WTC11 (cell line): Measurements from ENCODE around the gene IYD. TPM values are rescaled to one million over a fixed set of nuclear protein-coding genes. Genes with fewer than 3 reads are reported as not detected.

Experiments
- ATAC-seq: fragments of 200-7000 bp; cut with Tn5 transposase; 2 replicates; pipeline ENCODE4 v1.10.0; 2021; ENCODE audit warnings: mild to moderate bottlenecking, moderate library complexity
- CTCF ChIA-PET: fragments of 300-600 bp; sonication (Branson Sonifier 250); formaldehyde crosslinking; loops from one replicate; lab custom pipeline; 2021; ENCODE audit warnings: antibody characterized with exemption; lab: Charles Lee
- POLR2A ChIA-PET: fragments of 350-600 bp; sonication (Branson Sonifier 250); formaldehyde crosslinking; loops from one replicate; lab custom pipeline; 2021; ENCODE audit warnings: antibody characterized with exemption; lab: Charles Lee
- DNase-seq: peaks from one replicate; pipeline ENCODE4 v3.0.0; 2021; ENCODE audit warnings: low spot score
- H3K27ac Mint-ChIP-seq: 2 replicates; pipeline ENCODE4 v1.8.0; 2021; ENCODE audit warnings: mixed read lengths
- H3K27me3 Mint-ChIP-seq: 2 replicates; pipeline ENCODE4 v1.8.0; 2021; ENCODE audit warnings: low read depth, mild to moderate bottlenecking, moderate library complexity, mixed read lengths
- H3K36me3 Mint-ChIP-seq: 2 replicates; pipeline ENCODE4 v1.8.0; 2021; ENCODE audit warnings: mixed read lengths
- H3K4me1 Mint-ChIP-seq: 2 replicates; pipeline ENCODE4 v1.8.0; 2022; ENCODE audit warnings: mixed read lengths
- H3K4me3 Mint-ChIP-seq: 2 replicates; pipeline ENCODE4 v1.8.0; 2021; ENCODE audit warnings: mild to moderate bottlenecking, moderate library complexity, mixed read lengths
- H3K9me3 Mint-ChIP-seq: 2 replicates; pipeline ENCODE4 v1.8.0; 2021; ENCODE audit warnings: mixed read lengths
- CREB1 ChIP-seq: sonication (generic); formaldehyde crosslinking; IDR thresholded peaks from 2 replicates; pipeline ENCODE4 v1.8.0; 2023; ENCODE audit warnings: mild to moderate bottlenecking, missing genetic modification reagents
- ETV6 ChIP-seq: sonication (generic); formaldehyde crosslinking; IDR thresholded peaks from 2 replicates; pipeline ENCODE4 v1.8.1; 2022; ENCODE audit warnings: mild to moderate bottlenecking, missing genetic modification reagents
- GABPB1 ChIP-seq: sonication (generic); formaldehyde crosslinking; IDR thresholded peaks from 2 replicates; pipeline ENCODE4 v1.8.1; 2023; ENCODE audit warnings: mild to moderate bottlenecking, missing genetic modification reagents
- JAZF1 ChIP-seq: fragments of 250-450 bp; sonication (Bioruptor Pico); IDR thresholded peaks from 2 replicates; pipeline ENCODE4 v1.9.0; 2021; ENCODE audit warnings: moderate library complexity, mild to moderate bottlenecking, inconsistent platforms
- NR1H2 ChIP-seq: sonication (generic); formaldehyde crosslinking; IDR thresholded peaks from 2 replicates; pipeline ENCODE4 v1.9.0; 2021; ENCODE audit warnings: mild to moderate bottlenecking, moderate library complexity, missing genetic modification reagents
- RORB ChIP-seq: fragments of 250-450 bp; sonication (Bioruptor Pico); IDR thresholded peaks from 2 replicates; pipeline ENCODE4 v1.9.0; 2021; ENCODE audit warnings: mild to moderate bottlenecking
- SMAD3 ChIP-seq: sonication (generic); formaldehyde crosslinking; IDR thresholded peaks from 2 replicates; pipeline ENCODE4 v1.8.0; 2022; ENCODE audit warnings: missing genetic modification reagents, mild to moderate bottlenecking, borderline replicate concordance
- ZNF138 ChIP-seq: sonication (generic); formaldehyde crosslinking; conservative IDR thresholded peaks from 2 replicates; pipeline ENCODE4 v1.8.1; 2022; ENCODE audit warnings: mild to moderate bottlenecking, moderate library complexity, missing genetic modification reagents
- ZNF317 ChIP-seq: sonication (generic); formaldehyde crosslinking; IDR thresholded peaks from 2 replicates; pipeline ENCODE4 v1.8.1; 2023; ENCODE audit warnings: low read depth, mild to moderate bottlenecking, moderate library complexity, missing genetic modification reagents, borderline replicate concordance
- ZNF396 ChIP-seq: fragments of 250-450 bp; sonication (Bioruptor Pico); IDR thresholded peaks from 2 replicates; pipeline ENCODE4 v1.8.0; 2021; ENCODE audit warnings: mild to moderate bottlenecking, moderate library complexity, borderline replicate concordance
- total RNA-seq: library from RNA; stranded (reverse); gene quantifications from 3 replicates; pipeline ENCODE4 v1.2.3, GENCODE V29; 2021
- TF ChIP-seq, protein P1 (sequence below): sonication (generic); formaldehyde crosslinking; IDR thresholded peaks from 2 replicates; pipeline ENCODE4 v1.8.0; 2022; ENCODE audit warnings: missing genetic modification reagents
- TF ChIP-seq, protein P2 (sequence below): sonication (generic); formaldehyde crosslinking; conservative IDR thresholded peaks from 2 replicates; pipeline ENCODE4 v1.8.1; 2023; ENCODE audit warnings: mild to moderate bottlenecking, low read depth, missing genetic modification reagents, moderate library complexity
- TF ChIP-seq, protein P3 (sequence below): sonication (generic); formaldehyde crosslinking; IDR thresholded peaks from 2 replicates; pipeline ENCODE4 v1.8.1; 2023; ENCODE audit warnings: mild to moderate bottlenecking, missing genetic modification reagents, moderate library complexity
- TF ChIP-seq, protein P4 (sequence below): sonication (generic); formaldehyde crosslinking; IDR thresholded peaks from 2 replicates; pipeline ENCODE4 v1.8.1; 2023; ENCODE audit warnings: mild to moderate bottlenecking, missing genetic modification reagents, moderate library complexity
- TF ChIP-seq, protein P5 (sequence below): sonication (generic); formaldehyde crosslinking; IDR thresholded peaks from 2 replicates; pipeline ENCODE4 v1.8.1; 2023; ENCODE audit warnings: mild to moderate bottlenecking, missing genetic modification reagents
- TF ChIP-seq, protein P6 (sequence below): sonication (generic); formaldehyde crosslinking; IDR thresholded peaks from 2 replicates; pipeline ENCODE4 v1.8.0; 2022; ENCODE audit warnings: mild to moderate bottlenecking, missing genetic modification reagents

Gene IYD
- total RNA-seq, 1 experiment from 2014 or later = not detected

DNA sequence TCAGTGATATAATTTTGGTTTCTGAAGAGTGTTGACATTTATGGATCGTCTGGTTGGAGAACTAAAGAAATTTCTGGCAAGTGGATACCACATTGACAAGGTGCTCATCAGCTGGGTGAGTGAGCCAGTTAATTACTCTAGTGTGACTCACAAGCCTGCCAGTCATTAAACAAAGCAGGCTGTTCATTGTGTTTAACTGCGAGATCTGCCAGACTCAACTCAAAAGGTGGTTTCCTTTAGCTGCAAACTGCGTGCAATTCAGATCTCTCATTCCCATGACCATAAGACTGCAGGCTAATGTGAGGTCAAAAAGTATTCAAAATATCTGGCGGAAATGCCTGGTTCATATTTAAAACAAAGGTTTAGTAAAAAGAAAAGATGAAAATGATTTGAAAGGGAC, 32.5 kb upstream of the IYD start:
- ATAC-seq = no peak

GRCh38 chr6:150336708-150337107, 32.1 kb upstream of the IYD start:
- ChIA-PET POLR2A (no interaction called here), CTCF (interaction anchor here (1.6 to 1.9 kb wide), 3 partner anchors 58 to 265 kb away, joined by 7 to 10 read pairs (median 8); no protein-coding TSS in a partner anchor)
- no peak overlapping the region for H3K4me3 Mint-ChIP-seq
- H3K27me3 Mint-ChIP-seq = no peaks in the 10 kb centered on the region; the same call in 1 of the 2 replicates
- peaks cover 7% of the 10 kb centered on the region for H3K9me3 Mint-ChIP-seq
- no peak for ATAC-seq
- no peak overlapping the region for H3K27ac Mint-ChIP-seq
- TF ChIP-seq, protein P1, sequence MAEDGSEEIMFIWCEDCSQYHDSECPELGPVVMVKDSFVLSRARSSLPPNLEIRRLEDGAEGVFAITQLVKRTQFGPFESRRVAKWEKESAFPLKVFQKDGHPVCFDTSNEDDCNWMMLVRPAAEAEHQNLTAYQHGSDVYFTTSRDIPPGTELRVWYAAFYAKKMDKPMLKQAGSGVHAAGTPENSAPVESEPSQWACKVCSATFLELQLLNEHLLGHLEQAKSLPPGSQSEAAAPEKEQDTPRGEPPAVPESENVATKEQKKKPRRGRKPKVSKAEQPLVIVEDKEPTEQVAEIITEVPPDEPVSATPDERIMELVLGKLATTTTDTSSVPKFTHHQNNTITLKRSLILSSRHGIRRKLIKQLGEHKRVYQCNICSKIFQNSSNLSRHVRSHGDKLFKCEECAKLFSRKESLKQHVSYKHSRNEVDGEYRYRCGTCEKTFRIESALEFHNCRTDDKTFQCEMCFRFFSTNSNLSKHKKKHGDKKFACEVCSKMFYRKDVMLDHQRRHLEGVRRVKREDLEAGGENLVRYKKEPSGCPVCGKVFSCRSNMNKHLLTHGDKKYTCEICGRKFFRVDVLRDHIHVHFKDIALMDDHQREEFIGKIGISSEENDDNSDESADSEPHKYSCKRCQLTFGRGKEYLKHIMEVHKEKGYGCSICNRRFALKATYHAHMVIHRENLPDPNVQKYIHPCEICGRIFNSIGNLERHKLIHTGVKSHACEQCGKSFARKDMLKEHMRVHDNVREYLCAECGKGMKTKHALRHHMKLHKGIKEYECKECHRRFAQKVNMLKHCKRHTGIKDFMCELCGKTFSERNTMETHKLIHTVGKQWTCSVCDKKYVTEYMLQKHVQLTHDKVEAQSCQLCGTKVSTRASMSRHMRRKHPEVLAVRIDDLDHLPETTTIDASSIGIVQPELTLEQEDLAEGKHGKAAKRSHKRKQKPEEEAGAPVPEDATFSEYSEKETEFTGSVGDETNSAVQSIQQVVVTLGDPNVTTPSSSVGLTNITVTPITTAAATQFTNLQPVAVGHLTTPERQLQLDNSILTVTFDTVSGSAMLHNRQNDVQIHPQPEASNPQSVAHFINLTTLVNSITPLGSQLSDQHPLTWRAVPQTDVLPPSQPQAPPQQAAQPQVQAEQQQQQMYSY (CRISPR knock-in tag) = no peak
- TF ChIP-seq, protein P2, sequence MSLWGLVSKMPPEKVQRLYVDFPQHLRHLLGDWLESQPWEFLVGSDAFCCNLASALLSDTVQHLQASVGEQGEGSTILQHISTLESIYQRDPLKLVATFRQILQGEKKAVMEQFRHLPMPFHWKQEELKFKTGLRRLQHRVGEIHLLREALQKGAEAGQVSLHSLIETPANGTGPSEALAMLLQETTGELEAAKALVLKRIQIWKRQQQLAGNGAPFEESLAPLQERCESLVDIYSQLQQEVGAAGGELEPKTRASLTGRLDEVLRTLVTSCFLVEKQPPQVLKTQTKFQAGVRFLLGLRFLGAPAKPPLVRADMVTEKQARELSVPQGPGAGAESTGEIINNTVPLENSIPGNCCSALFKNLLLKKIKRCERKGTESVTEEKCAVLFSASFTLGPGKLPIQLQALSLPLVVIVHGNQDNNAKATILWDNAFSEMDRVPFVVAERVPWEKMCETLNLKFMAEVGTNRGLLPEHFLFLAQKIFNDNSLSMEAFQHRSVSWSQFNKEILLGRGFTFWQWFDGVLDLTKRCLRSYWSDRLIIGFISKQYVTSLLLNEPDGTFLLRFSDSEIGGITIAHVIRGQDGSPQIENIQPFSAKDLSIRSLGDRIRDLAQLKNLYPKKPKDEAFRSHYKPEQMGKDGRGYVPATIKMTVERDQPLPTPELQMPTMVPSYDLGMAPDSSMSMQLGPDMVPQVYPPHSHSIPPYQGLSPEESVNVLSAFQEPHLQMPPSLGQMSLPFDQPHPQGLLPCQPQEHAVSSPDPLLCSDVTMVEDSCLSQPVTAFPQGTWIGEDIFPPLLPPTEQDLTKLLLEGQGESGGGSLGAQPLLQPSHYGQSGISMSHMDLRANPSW (CRISPR knock-in tag) = no peak
- TF ChIP-seq RORB (CRISPR knock-in tag) (no peak), GABPB1 (CRISPR knock-in tag) (no peak), SMAD3 (CRISPR knock-in tag) (no peak), ZNF317 (CRISPR knock-in tag) (no peak), ZNF138 (CRISPR knock-in tag) (no peak), ETV6 (CRISPR knock-in tag) (no peak)
- TF ChIP-seq, protein P3, sequence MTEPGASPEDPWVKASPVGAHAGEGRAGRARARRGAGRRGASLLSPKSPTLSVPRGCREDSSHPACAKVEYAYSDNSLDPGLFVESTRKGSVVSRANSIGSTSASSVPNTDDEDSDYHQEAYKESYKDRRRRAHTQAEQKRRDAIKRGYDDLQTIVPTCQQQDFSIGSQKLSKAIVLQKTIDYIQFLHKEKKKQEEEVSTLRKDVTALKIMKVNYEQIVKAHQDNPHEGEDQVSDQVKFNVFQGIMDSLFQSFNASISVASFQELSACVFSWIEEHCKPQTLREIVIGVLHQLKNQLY (CRISPR knock-in tag) = no peak
- TF ChIP-seq, protein P4, sequence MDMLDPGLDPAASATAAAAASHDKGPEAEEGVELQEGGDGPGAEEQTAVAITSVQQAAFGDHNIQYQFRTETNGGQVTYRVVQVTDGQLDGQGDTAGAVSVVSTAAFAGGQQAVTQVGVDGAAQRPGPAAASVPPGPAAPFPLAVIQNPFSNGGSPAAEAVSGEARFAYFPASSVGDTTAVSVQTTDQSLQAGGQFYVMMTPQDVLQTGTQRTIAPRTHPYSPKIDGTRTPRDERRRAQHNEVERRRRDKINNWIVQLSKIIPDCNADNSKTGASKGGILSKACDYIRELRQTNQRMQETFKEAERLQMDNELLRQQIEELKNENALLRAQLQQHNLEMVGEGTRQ (CRISPR knock-in tag) = no peak
- no peak for DNase-seq
- no peaks in the 10 kb centered on the region for H3K36me3 Mint-ChIP-seq
- 0 out of 2 replicates have a peak, but pooled peaks cover 3% of the 10 kb centered on the region for H3K4me1 Mint-ChIP-seq

More for the DNA sequence above, 32.5 kb upstream of the IYD start:
- H3K36me3 Mint-ChIP-seq = no peaks in the 10 kb centered on the region
- H3K4me3 Mint-ChIP-seq = no peak overlapping the region
- H3K27ac Mint-ChIP-seq = no peak overlapping the region
- peaks cover 7% of the 10 kb centered on the region for H3K9me3 Mint-ChIP-seq
- ChIA-PET POLR2A (no interaction called here), CTCF (interaction anchor here (1.6 to 1.9 kb wide), 3 partner anchors 59 to 265 kb away, joined by 7 to 10 read pairs (median 8); no protein-coding TSS in a partner anchor)
- DNase-seq = no peak
- H3K4me1 Mint-ChIP-seq = 0 out of 2 replicates have a peak, but pooled peaks cover 3% of the 10 kb centered on the region
- TF ChIP-seq JAZF1 (CRISPR knock-in tag) = no peak
- TF ChIP-seq, protein P5, sequence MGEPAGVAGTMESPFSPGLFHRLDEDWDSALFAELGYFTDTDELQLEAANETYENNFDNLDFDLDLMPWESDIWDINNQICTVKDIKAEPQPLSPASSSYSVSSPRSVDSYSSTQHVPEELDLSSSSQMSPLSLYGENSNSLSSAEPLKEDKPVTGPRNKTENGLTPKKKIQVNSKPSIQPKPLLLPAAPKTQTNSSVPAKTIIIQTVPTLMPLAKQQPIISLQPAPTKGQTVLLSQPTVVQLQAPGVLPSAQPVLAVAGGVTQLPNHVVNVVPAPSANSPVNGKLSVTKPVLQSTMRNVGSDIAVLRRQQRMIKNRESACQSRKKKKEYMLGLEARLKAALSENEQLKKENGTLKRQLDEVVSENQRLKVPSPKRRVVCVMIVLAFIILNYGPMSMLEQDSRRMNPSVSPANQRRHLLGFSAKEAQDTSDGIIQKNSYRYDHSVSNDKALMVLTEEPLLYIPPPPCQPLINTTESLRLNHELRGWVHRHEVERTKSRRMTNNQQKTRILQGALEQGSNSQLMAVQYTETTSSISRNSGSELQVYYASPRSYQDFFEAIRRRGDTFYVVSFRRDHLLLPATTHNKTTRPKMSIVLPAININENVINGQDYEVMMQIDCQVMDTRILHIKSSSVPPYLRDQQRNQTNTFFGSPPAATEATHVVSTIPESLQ (CRISPR knock-in tag) = no peak
- no peak for TF ChIP-seq ZNF396 (CRISPR knock-in tag)
- TF ChIP-seq CREB1 (CRISPR knock-in tag) = no peak
- TF ChIP-seq, protein P6, sequence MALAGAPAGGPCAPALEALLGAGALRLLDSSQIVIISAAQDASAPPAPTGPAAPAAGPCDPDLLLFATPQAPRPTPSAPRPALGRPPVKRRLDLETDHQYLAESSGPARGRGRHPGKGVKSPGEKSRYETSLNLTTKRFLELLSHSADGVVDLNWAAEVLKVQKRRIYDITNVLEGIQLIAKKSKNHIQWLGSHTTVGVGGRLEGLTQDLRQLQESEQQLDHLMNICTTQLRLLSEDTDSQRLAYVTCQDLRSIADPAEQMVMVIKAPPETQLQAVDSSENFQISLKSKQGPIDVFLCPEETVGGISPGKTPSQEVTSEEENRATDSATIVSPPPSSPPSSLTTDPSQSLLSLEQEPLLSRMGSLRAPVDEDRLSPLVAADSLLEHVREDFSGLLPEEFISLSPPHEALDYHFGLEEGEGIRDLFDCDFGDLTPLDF = no peak
- TF ChIP-seq NR1H2 (CRISPR knock-in tag) = no peak
- TF ChIP-seq, protein P1 (CRISPR knock-in tag) = no peak
- H3K27me3 Mint-ChIP-seq = no peaks in the 10 kb centered on the region; the same call in 1 of the 2 replicates
